DMS53 treated with DMSO at 0.1 percent for 48 hours (cell line): ENCODE data around the gene TMUB1.

Experiments
- DNase-seq: peaks from one replicate; lab custom pipeline; 2025; ENCODE audit not compliant: unreplicated experiment; lab: John Stamatoyannopoulos, UW

Gene TMUB1

DNA sequence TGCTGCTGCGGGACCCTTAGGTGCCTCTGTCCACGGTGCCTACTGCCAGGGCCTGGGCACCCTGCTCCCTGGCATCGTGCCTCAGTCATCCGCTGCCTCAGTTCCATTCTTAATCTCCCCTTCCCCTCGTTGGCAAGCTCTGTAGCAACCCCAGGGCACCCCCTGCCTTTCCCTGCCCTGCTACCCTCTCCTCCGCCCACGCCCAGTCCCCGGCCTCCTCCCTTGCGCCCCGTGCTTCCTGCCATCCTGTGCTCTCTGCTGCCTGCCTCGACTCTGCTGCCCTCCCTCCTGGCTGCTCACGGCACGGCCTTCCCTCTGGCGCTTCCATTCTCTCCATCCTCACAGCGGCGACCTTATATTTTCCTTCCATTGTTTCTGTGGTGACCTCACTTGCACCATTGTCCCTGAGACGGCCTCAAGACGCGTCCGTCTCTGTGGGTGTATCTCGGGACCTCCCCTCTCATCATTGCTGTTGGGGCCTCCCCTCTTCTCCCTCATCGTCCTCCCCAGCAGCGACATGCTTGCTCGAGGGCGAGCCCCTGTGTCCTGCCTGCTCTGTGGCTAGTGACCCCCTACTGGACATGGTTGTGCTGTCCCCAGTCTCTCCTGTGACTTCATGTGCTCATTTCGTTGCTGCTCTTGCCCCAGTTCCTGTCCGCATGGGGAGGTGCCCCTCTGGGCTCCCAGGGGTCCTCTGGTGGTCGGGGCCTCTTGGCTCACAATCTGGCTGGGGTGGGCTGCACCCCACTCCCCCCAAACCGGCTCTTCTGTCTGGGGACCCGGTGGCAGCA is 38.3 kb upstream of the TMUB1 start:
- DNase-seq = no peak

- no peak for DNase-seq
These were observed 37.6 kb upstream of the TMUB1 start for GRCh38 chr7:151120896-151121295.

DNA sequence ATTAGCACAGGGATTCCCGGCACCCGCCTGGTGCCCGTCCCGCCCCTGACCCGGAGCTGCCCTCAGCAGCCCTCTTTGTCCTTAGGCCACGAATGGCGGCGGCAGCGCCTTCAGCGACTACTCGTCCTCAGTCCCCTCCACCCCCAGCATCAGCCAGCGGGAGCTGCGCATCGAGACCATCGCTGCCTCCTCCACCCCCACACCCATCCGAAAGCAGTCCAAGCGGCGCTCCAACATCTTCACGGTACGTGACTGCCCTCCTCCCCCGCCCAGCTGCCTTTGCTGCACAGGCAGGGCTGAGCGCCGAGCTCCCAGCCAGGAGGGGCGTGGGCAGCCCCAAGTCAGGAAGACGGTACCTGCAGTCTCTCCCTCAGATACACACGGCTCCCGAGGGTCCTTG is 36.6 kb upstream of the TMUB1 start:
- no peak for DNase-seq

DNA sequence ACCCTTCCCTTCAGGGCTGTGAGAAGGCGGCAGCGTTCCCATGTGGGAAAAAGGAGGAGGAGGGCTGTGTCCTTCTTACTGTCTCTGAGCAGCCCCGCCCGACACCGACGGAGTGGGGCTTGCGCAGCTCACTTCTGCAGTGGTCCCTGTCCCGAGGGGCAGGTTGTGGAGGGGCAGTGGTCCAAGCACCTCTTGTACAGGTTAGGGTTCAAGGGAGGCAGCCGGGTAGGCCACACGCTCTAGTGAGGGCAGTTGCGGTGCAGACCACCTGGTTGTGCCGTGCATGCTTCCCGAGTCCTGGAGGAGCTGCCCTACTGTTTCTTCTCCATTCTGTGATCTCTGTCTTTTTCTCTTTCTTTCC is 35.7 kb upstream of the TMUB1 start:
- no peak for DNase-seq

GRCh38 chr7:151118108-151119054 is 35.1 kb upstream of the TMUB1 start:
- no peak for DNase-seq

GRCh38 chr7:151117565-151117964 is 34.3 kb upstream of the TMUB1 start:
- DNase-seq = no peak

DNA sequence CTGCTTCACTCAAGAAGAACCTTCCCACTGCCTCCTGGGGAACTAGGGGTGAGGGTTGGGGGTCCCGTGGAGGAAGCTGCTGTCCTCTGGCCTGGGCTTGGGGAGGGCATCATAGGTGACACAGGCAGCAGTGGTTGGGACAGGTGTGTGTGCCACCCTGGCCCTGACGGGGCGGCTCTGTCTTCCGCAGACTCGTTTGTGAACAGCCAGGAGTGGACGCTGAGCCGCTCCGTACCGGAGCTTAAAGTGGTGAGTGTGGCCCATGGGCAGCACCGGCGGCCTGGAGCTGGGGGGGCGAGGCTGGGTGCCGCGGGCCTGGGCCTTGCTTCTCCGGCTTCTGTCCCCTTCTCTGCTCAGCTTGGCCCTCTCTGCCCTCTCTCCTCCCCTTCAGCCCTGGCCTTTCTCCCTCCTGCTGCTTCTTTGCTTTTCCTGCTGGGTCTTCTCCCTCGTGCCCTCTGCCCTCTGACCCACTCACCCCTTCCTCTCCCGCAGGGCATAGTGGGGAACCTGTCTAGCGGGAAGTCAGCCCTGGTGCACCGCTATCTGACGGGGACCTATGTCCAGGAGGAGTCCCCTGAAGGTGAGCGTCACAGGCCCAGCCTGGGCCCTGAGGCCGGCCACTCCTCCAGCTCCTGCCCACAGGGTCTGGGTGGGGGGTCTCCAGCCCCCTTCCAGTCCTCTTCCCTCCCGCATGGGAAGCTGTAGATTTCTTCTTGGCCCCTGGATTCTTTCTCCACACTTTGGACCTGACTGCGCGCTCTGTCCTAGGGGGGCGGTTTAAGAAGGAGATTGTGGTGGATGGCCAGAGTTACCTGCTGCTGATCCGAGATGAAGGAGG is 33.5 kb upstream of the TMUB1 start:
- no peak for DNase-seq

DNA sequence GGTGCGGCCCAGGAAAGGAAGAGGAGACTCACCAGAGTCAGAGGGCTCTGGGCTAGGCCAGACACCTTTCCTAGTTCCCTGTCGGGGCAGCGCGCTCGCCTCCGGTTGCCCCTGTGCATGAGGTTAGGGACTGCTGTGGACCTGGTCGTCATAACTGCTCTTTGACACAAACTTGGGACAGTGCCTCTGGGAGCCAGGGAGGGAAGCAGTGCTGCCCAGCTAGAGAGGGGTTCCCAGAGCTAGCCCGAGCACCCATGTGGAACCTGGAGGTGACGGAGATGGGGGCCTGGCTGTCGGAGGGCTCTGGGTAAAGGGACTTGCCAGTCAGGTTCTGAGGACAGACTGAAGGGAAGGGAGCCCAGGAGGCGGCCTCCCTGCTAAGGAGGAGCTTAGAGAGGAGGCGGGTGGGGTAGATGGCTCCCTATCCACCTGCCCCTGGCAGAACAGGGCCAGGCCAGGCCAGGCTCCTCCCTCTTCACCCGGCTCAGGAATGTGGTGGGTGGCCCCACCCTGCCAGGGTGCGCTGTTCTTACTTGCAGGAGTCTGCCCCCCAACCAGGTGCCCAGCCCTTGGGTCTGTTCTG is 32.6 kb upstream of the TMUB1 start:
- DNase-seq = no peak

DNA sequence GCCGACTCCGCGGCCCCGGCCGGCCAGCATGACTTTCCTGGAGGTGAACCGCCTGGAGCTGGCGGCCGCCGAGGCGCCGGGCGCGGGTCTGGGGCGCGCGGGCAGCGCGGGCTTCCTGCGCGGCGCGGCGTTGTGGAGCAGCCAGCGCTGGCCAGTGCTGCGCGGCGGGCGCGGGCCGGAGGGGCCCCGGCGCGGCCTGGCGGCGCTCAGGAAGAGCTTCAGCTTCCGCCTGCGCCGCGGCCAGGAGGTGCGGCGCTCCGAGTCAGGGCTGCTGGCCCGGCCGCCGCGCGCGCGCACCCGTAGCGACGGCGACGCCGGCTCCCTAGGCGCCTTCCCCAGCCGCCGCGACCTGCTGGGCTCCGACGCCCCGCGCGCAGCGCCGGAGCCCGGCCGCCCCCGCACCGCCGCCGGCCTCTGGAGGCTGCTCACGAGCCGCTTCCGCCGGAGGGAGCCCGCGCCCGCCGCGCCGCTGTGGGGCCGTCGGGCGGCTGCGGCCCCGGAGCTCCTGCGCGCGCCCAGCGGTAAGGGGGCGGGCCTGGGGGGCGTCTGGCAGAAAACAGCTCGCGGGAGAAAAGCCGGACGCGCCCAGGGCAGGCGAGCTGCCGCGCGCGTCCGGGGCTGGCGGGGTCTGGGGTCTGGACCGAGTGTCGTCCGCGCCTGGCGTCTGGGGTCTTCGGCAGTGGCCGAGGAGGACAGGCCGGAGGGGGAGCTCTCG is 32.0 kb upstream of the TMUB1 start:
- DNase-seq = no peak

DNA sequence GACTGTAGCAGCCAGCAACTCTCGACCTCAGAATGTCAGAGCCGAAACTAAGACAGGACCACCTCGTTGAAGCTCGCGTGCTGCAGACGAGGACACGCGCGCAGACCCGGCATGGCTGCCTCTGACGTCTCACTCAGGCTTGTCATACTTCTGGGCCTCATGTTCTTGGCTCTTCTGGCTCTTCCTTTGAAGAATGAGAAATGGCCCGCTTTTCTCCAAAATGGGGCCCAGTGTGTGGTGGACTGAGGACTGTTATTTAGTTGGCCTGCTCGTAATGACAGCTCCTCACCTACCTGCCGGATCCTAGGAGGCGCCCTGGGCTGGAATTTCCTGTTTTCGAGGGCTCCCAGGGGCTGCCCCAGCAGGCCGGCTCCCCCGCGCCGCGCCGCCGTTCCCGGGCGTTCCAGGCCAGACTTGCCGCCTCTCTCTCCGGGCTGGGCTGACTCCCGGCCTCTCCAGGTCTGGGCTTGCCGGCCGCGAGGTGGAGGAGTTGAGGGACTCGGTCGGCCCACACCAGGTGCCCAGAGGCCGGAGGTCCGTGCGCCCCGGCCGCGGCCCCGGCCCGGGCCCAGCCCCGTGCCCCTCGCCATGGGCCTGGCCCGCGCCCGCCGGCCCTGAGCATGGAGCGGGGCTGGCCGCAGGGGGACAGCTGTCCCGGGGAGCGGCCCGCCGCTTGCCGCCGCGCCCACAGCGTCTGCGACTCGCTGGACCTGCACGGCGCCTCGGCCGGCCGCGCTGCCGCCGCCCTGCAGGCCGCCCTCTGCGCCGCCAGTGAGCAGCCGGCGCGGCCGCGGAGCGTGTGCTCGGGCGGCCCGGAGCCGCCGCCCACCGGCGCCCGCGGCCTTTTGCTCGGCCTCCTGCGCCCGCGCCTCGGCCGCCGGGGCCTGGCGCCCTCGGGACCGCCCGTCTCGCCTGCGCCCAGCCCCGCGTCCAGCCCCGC is 31.1 kb upstream of the TMUB1 start:
- no peak for DNase-seq

DNA sequence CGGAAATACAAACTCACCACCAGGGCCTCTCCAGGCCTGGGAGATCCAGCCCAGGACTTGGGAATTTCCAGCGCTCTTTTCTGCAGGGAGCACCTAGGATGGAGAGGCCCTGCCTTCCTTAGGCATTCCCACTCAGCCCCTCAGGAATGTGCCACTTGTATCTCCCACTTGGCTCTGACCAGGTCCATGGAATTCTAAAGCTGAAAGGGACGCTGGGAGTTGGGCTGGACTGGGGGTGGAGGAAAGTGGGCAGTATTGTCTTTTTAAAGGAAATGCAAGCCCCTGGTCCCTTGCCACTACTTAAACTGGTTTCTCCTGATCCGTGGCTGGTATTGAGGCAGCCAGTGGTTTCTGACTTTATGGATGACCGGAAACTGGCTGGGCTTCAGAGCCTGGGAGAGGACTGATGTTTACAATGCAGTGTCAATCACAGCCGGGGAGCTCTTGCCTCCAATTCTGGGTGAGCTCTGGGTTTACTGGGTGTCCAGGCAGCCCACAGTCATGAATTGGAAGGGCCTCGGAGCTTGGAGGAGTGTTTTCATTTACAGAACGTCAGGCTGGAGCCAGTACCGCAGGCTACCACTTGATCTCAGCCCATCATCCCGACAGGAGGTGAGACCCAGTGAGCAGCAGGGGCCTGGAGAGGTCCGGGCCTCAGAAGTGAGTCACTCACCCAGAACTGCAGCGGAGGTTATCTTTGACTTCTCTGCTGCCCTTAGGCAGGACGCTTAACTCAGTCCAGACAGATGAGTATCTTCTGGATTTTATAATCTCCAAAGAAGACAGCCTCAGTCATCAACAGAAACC is 30.3 kb upstream of the TMUB1 start:
- DNase-seq = no peak

DNA sequence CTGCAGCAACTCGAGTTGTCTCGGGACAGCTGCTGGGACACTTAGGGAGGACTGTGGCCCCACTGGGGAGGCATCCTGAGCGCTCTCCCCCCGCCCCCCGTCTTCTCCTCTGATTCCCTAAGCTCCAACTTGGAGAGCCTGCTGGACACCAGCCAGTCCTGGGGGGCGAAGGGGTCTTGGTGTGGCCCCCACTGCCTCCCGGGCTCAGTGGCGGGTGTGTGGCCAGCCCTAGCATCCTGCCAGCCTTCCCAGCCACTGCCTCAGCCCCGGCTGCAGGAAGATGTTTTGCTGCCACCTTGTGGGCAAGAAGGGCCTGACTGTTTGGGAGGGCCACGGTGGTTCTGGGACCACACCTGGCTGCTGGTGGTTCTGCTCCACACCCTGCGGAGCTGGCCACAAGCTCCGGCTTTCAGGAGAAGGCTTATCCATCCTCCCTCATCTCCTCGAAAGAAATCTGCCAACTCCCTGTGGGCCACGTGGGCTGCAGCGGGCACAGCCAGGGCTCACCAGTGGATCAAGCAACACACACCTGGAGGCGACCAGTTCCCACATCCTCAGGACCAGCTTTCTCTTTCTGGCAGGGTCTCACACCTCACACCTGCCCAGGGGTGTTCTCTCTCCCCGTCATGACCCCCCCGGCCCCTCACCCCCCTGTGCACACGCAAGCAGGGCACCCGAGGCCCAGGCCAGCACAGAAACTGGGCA is 27.8 kb upstream of the TMUB1 start:
- DNase-seq = peak; percentile 66

DNA sequence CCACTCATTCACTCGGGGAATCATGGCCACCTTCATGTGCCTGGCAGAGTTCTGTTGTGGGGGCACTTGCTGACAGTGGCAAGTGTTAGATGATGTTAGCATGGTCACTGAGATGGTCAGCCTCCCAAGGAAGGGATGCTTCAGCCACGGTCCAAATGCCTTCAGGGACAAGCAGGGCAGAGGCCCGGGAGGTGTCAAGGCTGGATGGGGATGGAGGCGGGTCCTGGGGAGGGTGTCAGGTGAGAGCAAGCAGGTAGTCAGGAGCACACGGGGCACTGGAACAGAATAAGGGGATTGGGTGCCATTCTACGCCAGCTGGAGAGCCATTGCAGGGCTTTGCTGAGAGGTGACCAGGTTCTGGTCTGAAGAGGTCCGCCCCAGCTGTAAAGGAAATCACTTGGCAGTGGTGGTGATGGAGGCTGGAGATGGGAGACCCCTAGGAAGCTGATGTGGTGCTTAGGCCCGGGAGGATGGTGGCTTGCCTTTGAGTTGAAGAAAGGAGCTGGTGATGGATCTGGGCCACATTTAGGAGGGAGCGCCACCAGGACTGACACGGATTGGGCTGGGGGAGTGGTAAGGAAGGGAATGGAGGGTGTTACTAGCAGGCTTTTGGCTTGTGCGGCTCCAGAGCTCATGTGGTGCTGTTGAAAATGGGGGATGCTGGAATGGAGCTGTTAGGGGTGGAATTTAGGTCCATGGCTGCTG is 27.1 kb upstream of the TMUB1 start:
- DNase-seq = no peak

DNA sequence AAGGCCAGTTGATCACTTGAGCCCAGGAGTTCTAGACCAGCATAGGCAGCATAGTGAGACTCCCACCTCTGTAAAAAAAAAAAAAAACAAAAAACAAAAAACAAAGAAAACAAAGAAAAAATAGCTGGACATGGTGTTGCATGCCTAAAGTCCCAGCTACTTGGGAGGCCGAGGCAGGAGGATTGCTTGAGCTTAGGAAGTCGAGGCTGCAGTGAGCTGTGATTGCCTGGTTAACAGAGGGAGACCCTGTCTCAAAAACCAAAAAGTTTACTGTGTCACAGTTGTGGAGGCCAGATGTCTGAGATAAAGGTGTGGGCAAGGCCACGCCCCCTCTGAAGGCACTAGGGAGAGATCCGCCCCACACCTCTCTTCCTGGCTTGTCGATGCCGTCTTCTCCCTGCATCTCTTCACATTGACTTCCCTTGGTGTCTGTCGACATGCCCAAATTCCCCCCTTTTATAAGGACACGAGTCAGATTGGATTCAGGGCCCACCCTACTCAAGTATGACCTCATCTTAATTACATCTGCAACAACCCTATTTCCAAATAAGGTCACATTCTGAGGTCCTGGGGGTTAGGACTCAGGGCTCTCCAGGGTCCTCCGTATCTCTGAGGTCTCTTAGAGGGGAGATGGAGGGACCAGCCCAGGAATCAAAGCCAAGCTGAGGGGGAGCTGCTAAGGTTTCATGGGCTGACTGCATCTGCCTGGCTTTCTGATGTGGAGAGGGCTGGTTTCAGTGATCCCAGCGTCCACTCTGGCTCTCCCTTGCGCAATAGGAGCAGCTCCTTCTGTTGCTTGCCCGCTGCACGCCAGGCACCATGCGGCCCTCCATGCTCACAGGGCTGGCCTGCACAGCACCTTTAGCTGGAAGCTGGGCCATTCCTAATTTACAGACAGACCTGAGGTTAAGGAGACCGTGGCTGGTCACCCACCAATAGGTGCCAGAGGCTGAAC is 26.1 kb upstream of the TMUB1 start:
- DNase-seq = no peak

- no peak for DNase-seq
These were observed 24.6 kb upstream of the TMUB1 start for GRCh38 chr7:151107882-151108281.
